OCI-LY3 (cell line): Measurements from ENCODE around the gene TULP1.
"Not testable (repeated sequence)": the region's sequence is repeated elsewhere in the genome, so short reads cannot be mapped to it uniquely, and the experiment has no call there.

Experiments used
- H2AFZ ChIP-seq: fragments of 200-600, 300-600 bp; shearing (Covaris generic); 2 replicates; pipeline ENCODE4 v1.6.0; 2014; ENCODE audit warnings: antibody characterized with exemption, low read depth, low read length
- H3K27ac ChIP-seq: fragments of 200-600, 300-600 bp; sonication (generic); 2 replicates; pipeline ENCODE4 v1.5.1; 2014; ENCODE audit warnings: mild to moderate bottlenecking, low read length, moderate library complexity, mixed read lengths
- H3K27me3 ChIP-seq: fragments of 200-600, 300-600 bp; sonication (generic); 2 replicates; pipeline ENCODE4 v1.6.1; 2014; ENCODE audit warnings: low read depth, low read length, mixed read lengths
- H3K36me3 ChIP-seq: fragments of 200-600, 300-600 bp; sonication (generic); replicated peaks from 2 replicates; pipeline ENCODE3; 2014; ENCODE audit warnings: low read depth, low read length, mixed read lengths
- H3K4me1 ChIP-seq: fragments of 300-600, 200-600 bp; sonication (generic); 2 replicates; pipeline ENCODE4 v1.6.1; 2014; ENCODE audit warnings: low read length, mixed read lengths
- H3K4me2 ChIP-seq: fragments of 200-600, 300-600 bp; sonication (generic); 2 replicates; pipeline ENCODE4 v1.6.1; 2014; ENCODE audit warnings: low read length, mixed read lengths
- H3K4me3 ChIP-seq: fragments of 300-600, 200-600 bp; sonication (generic); 2 replicates; pipeline ENCODE4 v1.5.1; 2014; ENCODE audit warnings: antibody characterized with exemption, mild to moderate bottlenecking, low read length, moderate library complexity
- H3K79me2 ChIP-seq: fragments of 300-600, 200-600 bp; shearing (Covaris generic); 2 replicates; pipeline ENCODE4 v1.6.1; 2014; ENCODE audit warnings: mild to moderate bottlenecking, low read length, mixed read lengths
- H3K9ac ChIP-seq: fragments of 300-600, 200-600 bp; shearing (Covaris generic); 2 replicates; pipeline ENCODE4 v1.6.0; 2014; ENCODE audit warnings: mild to moderate bottlenecking, low read length, moderate library complexity
- H3K9me3 ChIP-seq: fragments of 200-600, 300-600 bp; shearing (Covaris generic); 2 replicates; pipeline ENCODE4 v1.6.1; 2014; ENCODE audit warnings: low read length, mixed read lengths; ENCODE audit not compliant: insufficient read depth
- H4K20me1 ChIP-seq: fragments of 200-600, 300-600 bp; sonication (generic); 2 replicates; pipeline ENCODE4 v1.6.1; 2016; ENCODE audit warnings: low read length, mixed read lengths; ENCODE audit not compliant: insufficient read depth
- CTCF ChIP-seq: fragments of 200-600, 300-600 bp; sonication (generic); IDR thresholded peaks from 2 replicates; pipeline ENCODE4 v1.5.1; 2014; ENCODE audit warnings: antibody characterized with exemption, low read length, low read depth
- EZH2phosphoT487 ChIP-seq: fragments of 200-600 bp; shearing (Covaris generic); IDR thresholded peaks from 2 replicates; pipeline ENCODE4 v1.6.1; 2018; ENCODE audit warnings: antibody characterized with exemption, mixed run types, low read depth

Gene TULP1

GRCh38 chr6:35541836-35542235 lies 29.1 kb upstream of the TULP1 start:
- Histone ChIP-seq H2AFZ (no peak overlapping the region), H3K4me1 (peaks cover 6% of the 10 kb centered on the region; the same call in 1 of the 2 replicates), H3K27me3 (no peaks in the 10 kb centered on the region)

GRCh38 chr6:35539223-35539622 lies 26.5 kb upstream of the TULP1 start:
- no peaks in the 10 kb centered on the region for H4K20me1 ChIP-seq
- TF ChIP-seq EZH2phosphoT487 (no peak), CTCF (no peak)
- H3K9me3 ChIP-seq: no peaks in the 10 kb centered on the region

More at GRCh38 chr6:35541836-35542235, 29.1 kb upstream of the TULP1 start:
- Histone ChIP-seq H3K27ac (no peak overlapping the region), H3K9ac (no peak overlapping the region), H3K79me2 (no peaks in the 10 kb centered on the region), H4K20me1 (no peaks in the 10 kb centered on the region), H3K4me2 (no peak overlapping the region), H3K9me3 (no peaks in the 10 kb centered on the region), H3K36me3 (no peaks in the 10 kb centered on the region), H3K4me3 (no peak overlapping the region)
- no peak for TF ChIP-seq CTCF
- TF ChIP-seq EZH2phosphoT487: no peak

GRCh38 chr6:35535847-35536246 lies 23.2 kb upstream of the TULP1 start:
- H3K27me3 ChIP-seq, H3K27ac ChIP-seq, H3K36me3 ChIP-seq, H3K4me2 ChIP-seq, H3K9me3 ChIP-seq, H3K79me2 ChIP-seq, H4K20me1 ChIP-seq, H2AFZ ChIP-seq, H3K4me3 ChIP-seq, H3K4me1 ChIP-seq, H3K9ac ChIP-seq: not testable (repeated sequence)

More at GRCh38 chr6:35539223-35539622, 26.5 kb upstream of the TULP1 start:
- Histone ChIP-seq H3K4me2 (no peak overlapping the region), H3K9ac (no peak overlapping the region), H3K36me3 (no peaks in the 10 kb centered on the region), H3K27ac (no peak overlapping the region), H3K4me1 (peaks cover 6% of the 10 kb centered on the region; the same call in 1 of the 2 replicates), H2AFZ (no peak overlapping the region), H3K79me2 (no peaks in the 10 kb centered on the region), H3K4me3 (no peak overlapping the region), H3K27me3 (no peaks in the 10 kb centered on the region)

GRCh38 chr6:35534407-35535170 lies 21.9 kb upstream of the TULP1 start:
- H3K27ac ChIP-seq: no peak overlapping the region
- no peak overlapping the region for H3K9ac ChIP-seq

More at GRCh38 chr6:35534407-35535170, 21.9 kb upstream of the TULP1 start:
- Histone ChIP-seq H3K4me2 (no peak overlapping the region), H3K27me3 (no peaks in the 10 kb centered on the region), H3K4me1 (no peaks in the 10 kb centered on the region), H4K20me1 (no peaks in the 10 kb centered on the region), H3K4me3 (no peak overlapping the region), H3K9me3 (no peaks in the 10 kb centered on the region), H3K79me2 (no peaks in the 10 kb centered on the region), H2AFZ (no peak overlapping the region), H3K36me3 (no peaks in the 10 kb centered on the region)
- no peak for TF ChIP-seq EZH2phosphoT487
- TF ChIP-seq CTCF: no peak
